A172 (cell line): ENCODE measurements around the gene FNBP1. TPM values are rescaled to one million over a fixed set of nuclear protein-coding genes. Genes with fewer than 3 reads are reported as not detected.

ENCODE experiments used
- DNase-seq: peaks from one replicate; pipeline ENCODE4 v3.0.0-alpha.2; 2015; ENCODE audit warnings: low spot score
- total RNA-seq: library from RNA; depleted of rRNA; stranded (reverse); fragments of >200 nt; shearing (Covaris generic); gene quantifications from 2 replicates; pipeline ENCODE4 v1.2.3, GENCODE V29; 2014

The FNBP1 gene
- total RNA-seq, 1 experiment from 2014 or later: 28.4 TPM

DNA sequence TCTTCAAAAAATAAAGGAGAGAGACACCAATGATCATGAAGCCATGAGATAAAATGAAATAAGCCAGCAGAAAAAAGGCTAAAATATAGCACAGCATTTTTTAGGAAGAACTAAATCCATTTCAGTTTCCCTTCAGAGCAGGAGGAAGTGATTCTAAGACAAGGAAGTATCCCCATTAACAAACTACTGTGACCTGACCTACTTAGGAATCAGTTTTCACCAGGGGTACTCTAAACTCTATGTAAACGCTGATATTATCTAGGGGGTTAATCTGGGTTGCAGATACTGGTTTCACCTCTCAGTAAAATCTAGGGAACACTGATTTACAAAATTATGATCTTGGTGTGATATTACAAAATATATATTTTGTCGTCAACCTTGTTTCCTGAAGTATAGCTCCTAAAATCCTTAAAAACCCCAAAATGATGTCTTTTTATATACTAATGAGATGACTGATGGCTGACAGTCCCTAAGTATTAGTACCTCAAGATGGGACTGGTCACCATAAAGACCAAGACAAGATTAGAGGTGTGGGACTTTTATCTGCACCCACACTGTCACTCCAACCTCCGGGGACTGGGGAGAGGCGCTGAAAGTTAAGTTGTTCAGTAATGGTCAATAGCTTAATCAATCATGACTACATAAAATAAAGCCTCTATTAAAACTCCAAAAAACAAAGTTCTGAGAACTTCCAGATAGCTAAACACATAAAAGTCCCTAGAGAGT, 2.9 kb upstream of the FNBP1 start:
- DNase-seq: no peak

DNA sequence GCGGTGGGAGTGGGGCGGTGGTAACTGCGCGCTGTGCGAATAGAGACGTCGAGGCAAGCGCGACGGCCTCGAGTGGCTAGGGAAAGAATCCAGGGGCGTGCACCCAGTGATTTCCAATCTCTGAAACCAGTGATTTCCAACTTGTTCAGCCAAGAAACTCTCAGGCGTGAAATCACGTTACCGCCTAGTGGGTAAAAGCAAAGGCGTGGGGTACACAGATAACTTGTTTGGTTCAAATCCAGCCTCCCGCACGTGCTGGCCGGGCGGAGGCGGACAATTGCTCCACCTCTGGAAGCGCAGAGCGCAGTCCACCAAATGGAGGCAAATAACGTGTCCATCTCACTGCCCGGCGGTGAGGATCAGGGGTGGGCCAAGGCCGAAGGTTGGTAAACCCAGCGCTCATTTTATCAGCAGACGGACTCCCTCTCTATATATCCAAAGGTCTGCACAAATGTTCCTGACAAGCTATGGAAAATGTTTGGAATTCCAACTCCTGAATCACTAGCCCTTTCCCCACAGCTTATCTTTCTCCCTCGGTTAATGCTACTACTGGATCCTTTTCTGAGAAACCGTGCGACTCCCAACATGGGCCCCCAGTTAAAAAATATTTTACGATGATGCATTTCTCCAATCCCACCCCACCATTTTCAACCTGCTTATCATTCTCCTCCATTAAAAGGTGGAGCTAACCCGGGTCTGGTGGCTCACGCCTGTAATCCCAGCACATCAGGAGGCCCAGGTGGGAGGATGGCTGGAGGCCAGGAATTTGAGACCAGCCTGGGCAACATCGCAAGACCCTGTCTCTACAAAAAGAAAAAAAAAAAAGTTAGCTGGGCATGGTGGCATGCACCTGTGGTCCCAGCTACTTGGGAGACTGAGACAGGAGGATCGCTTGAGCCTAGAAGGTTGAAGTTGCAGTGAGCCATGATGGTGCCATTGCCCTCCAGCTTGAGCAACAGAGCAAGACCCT, 950 bp upstream of the FNBP1 start:
- DNase-seq: no peak

DNA sequence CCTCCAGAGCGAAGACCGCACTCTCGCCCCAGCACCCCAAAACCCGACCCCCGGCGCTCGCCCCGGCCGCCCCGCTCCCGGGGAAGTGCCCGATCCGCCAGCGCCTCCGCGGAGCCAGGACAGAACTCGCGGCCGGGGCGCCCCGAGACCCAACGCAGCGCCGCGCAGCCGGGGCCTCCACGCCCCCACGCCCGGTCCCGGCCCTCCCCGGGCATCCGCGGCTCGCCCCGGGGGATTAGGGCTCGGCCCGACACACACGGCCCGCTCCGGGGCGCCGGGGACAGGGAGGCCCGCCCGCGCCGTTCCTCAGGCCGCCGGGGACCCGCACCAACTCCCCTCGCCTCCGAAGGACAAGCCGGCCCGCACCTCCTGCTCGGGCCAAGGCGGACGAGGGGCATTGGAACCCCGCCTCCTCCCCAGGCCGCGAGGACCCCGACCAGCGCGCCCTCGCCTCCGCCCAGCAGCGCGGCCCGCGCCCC, 544 bp downstream of the FNBP1 start:
- no peak for DNase-seq

DNA sequence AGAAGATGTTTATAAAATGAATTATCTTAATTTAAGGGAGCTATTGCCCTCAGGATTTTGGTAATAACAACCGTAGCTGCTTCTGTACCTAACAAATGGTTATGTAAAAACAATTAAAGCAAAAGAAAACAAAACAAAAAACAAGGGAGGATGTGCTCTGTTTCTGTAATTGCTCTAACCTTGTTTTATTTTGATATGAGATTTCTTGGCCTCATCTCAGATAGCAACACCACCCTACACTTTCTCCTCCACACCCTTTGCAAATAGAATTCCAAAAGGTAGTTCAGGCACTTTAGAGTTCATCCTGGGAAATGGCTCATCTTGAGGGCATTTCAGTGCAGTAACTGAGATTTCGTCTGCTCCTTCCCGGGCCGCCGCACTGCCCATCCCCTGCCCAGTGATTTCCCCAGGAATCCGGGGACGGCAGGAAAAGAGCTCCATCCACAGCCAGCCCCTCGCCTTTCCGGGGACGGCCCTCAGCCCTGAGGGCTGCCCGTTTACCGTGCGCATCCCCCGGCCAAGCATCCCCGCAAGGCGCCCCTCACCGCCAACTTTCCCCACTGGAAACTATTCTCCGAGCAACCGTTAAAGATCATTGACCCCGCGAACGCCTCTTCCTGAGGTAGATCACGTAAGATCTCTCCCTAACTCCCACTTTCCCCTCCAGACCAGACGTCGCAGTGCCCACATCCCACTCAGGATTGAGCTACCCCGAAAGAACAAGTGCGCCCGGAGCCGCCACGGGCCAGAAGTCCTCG, 1.2 kb downstream of the FNBP1 start:
- DNase-seq: no peak

DNA sequence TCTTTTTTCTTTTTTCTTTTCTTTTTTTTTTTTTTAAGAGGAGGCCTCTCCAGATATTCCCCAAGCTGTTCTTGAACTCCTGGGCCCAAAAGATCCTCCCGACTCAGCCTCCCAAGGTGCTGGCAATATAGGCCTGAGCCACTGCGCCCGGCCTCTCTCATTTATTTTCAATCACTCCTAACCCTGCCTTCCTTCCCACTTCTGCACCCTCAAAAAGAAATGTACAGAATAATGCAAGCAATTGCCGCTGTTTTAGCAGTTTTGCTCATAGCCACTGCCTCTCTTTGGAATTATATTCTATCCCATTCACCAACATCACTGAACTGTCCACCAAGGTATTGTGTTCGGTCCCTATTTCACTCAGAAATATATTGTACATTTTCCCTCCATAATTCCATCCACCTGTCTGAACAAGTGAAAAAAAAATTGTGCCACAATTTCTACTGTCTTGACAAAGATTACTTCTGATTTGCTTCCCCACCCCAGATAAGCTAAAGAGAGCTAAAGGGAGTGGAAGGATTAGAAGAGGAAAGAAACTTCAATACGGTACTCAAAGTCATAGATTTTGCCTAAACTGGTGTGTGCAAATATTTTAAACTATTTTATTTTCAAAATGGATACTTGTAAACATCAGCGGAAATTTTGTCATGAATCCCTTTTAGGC, 1.9 kb downstream of the FNBP1 start:
- DNase-seq: no peak

DNA sequence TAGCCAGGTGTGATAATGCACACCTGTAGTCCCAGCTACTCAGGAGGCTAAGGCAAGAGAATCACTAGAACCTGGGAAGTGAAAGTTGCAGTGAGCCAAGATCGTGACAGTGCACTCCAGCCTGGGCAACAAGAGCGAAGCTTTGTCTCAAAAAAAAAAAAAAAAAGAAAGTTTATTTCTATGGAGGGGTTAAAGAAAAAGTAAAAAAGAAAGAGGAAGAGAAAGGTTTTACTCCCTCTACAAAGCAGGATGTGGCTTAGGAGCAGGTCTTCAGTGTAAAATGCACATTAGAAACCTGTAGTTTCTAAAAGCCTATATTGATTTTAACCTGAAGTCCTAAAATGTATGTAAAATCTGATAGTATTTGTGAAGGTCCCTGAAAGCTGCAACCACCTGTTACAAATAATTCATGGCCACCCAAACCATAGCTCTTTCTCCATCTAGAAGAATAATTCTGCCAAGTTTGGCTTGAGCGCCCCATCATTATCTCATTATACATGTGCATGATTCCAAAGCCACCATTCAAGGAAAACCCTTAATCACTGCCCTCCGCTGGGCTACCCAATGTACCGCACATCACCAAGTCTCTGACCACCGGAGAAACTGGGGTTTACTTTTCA, 3.4 kb downstream of the FNBP1 start:
- no peak for DNase-seq

DNA sequence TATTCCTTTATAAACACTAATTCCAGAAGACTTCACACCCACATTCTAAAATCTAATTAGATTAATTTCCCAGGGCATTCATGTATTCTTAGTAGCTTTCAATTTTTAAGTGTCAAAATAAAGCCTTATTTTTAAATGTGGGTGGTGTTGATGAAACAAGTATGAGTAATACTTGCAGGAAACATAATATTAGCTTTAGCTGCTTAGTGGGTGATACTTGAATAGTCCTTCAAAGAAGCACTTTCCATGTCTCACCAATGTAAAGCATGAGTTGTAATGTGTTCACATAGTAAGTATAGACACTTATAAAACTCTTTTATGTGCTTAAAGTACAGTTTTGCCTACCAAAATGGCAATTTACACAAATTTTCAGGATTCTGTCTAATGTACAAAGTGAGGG, 6.9 kb downstream of the FNBP1 start:
- DNase-seq: no peak

DNA sequence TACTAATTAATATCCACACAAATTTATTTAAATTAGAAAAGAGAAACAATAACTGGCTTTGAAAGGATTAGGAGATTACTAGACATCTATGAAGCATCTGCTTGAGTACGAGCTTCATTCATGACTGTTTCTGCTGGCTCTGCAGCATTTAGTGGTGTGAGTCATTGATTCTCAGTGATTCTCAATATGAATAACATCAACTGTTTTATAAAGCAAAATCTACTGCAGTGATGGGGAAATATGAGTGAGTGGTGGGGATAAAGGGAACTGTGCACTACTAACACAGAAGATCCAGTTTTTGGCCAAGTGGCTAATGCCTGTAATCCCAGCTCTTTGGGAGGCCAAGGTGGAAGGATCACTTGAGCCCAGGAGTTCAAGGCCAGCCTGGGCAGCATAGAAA, 8.4 kb downstream of the FNBP1 start:
- no peak for DNase-seq

DNA sequence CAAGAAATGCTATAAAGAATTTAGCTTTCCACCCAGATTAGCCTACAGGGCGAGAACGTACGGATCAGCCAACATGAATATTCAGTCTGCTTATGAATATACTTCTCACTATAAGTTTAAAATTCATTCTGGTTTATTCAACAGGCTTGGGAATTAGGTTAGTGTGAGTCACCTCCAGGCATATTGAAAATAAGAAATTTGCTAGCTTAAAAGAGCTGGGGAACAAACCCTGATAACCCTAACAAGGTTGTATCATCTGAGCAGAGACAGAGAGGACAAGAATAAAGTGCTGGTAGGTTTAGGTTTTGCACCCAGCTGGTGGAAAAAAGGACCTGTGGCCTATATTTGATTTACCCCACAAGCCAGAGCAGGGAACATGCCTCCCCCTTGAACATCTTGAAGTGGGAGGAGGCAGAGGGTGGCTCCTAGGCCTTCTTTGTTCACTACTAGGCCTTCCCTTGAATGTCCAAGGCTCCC, 12.3 kb downstream of the FNBP1 start:
- no peak for DNase-seq

DNA sequence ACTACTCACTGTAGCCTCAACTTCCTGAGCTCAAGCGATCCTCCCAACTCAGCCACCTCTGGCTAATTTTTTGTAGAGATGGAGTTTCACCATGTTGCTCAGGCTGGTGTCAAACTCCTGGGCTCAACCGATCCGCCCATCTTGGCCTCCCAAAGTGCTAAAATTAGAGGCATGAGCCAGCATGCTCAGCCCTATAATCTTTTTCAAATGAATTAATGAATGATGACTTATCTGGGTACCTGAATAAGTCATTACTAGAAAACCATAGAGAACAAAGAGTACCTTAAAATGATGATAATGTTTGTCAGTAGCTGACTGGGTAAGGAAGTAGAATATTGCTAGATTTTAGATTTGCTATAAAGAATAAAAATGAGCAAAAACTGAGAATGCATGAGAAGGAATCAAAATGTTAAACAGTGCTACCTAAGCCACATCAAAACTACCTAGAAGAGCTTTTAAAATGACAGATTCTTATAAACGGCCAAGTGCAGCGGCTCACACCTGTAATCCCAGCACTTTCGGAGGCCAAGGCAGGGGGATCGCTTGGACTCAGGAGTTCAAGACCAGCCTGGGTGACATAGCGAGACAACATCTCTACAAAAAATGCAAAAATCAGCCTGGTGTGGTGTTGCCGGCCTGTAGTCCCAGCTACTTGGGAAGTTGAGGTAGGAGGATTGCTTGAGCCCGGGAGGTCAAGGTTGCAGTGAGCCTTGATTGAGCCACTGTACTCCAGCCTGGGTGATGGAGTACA, 13.6 kb downstream of the FNBP1 start:
- no peak for DNase-seq

DNA sequence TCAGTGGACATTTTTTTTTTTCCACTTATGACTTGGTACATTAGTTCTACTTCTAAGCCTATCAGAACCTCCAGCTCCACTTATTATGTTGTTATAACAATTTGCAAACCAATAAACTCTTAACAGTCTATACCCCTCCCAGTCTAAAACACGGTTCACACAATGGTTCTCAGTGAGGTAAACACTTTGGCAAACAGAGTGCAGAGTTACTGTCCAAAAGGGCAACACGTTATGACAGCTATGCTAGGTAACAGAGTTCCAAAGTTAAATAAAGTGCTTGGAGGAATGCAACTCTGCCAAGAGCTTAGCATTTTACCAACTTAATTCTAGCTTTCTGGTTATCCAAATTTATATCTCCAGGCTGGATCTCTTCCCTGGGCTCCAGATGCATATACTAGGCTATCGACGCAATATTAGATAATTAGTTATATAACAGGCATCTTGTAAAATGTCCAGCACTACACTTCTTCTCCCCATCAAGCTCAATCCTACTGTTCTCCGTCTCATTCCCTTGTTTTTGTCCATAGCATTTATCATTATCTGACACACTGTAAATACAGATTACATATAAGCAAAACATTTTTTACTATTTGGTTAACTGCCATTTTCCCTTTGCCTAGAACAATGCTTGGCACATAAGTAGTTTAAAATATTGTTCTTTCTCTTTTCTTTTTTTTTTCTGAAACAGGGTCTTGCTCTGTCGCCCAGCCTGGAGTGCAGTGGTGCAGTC, 14.3 kb downstream of the FNBP1 start:
- DNase-seq: no peak

DNA sequence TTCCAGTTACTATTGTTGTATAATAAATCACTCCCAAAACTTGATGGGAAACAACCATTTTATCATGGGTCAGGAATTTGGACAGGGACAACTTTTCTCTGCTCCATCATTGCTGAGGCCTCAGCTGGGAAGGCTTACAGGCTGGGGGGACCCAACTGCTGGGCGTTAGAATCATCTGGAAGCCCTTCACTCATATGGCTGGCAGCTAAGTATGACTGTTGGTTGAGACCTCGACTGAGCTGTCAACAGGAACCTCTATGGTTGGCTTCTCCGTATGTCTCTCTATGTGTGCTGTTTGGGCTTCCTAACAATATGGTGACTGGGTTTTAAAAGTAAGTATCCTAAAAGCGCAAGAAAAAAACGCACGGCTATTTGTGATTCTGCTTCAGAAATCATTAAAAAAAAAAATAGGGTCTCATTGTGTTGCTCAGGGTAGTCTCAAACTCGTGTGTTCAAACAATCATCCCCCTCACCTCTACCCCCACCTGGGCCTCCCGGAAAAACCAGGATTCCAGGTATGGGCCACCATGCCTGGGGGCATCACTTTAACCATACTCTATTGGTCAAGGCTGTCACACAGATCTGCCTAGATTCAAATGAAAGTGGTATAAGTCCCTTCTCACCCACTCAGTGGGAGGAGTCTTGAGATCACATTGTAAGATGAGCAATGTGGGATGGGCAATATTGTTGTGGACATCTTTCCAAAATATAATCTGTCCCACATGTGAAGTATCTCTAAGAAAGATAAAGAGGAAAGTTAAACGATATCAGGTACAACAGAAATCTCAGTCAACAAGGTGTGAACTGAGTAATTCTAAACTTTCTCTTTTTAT, 15.2 kb downstream of the FNBP1 start:
- no peak for DNase-seq

DNA sequence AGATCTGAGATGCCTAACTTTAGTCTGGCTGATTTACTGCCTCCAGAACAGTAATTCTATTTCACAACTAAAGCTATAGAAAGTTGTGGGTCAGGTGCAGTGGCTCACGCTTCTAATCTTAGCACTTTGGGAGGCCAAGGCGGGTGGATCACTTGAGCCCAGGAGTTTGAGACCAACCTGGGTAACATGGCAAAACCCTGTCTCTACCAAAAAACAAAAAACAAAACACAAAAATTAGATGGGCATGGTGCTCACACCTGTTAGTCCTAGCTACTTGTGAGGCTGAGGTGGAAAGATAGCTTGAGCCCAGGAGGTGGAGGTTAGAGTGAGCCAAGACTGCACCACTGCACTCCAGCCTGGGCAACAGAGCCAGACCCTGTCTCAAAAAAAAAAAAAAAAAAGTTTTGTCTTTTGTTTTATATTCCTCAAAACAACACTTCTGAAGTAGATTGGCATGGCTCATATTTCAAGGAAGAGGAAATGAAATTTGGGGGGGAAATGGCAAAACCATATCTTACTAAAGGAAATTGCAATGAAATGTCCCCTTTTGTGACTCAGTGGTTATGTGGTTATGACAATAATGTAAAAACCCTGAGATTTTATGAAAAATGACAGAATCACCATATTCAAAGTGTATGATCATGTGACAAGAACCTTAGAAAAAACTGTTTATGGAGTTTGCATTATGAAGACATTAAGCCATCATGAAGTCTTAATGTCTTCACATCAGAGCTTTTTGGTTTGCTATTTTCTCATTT, 16.2 kb downstream of the FNBP1 start:
- DNase-seq: no peak

DNA sequence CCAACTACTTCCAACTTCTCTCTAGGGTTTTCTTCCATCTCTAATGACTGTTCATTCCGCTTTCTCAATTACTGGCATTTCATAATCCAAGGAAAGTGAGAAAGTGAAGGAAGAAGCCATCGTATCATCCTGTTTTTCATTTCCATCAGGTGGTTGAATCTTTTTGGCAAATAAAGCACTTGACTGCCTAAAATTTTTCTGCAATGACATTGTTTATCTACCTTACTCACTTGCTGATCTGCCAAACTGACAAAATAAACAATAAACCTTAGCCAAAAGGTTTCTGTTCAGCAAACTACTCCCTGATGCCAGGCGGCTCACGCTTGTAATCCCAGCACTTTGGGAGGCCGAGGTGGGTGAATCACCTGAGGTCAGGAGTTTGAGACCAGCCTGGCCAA, 18.4 kb downstream of the FNBP1 start:
- DNase-seq: peak; percentile 37

DNA sequence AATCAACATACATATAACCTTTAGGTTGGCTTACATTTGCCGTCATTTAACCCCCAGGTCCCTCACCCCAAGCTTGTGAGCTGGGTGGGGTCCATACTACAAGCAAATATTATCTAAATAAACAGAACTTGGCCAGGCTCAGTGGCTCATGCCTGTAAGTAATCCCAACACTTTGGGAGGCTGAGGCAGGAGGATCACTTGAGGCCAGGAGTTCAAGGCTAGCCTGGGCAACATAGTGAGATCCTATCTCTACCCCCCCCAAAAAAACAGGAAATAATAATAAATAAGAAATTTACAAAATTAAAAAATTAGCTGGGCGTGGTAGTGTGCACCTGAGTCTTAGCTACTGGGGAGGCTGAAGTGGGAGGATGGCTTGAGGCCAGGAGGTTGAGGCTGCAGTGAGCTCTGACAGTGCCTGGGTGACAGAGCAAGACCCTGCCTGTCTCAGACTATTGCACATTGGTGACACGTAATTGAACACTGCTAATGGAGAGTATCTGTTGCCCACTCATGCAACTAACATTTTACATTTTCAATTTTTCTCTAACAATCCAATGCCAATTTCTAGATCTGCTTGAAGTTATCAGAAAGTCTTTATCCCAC, 18.9 kb downstream of the FNBP1 start:
- DNase-seq: no peak

DNA sequence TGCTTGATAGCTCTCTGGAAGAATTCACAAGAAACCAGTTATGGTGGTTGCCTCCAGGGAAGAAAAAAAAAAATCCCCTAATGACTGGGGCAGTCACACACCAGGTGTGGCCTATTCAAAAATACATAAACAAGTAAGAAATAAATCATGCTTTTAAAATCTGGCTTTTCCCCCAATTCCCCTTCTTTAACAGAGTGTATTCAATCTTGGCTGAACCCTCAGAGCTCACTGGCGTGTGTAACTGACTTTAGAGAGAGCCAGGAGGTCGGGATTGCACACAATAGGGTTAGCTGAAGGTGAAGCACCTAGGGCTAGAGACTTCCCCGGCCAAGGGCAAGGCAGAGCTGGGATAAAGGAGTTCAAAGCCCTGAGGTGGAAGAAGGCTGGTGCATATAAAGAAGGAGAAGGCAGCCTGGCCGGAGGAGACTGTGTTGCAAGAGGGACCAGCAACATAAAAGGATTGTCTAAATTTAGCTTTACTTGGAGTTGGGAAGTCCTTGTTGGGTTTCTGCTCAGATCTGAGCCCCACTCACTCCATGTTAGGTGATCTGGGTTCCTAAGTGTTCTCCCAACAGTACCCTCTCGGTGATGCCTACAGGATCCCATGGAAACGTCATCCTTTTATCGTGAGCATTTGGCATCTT, 19.7 kb downstream of the FNBP1 start:
- DNase-seq: no peak

DNA sequence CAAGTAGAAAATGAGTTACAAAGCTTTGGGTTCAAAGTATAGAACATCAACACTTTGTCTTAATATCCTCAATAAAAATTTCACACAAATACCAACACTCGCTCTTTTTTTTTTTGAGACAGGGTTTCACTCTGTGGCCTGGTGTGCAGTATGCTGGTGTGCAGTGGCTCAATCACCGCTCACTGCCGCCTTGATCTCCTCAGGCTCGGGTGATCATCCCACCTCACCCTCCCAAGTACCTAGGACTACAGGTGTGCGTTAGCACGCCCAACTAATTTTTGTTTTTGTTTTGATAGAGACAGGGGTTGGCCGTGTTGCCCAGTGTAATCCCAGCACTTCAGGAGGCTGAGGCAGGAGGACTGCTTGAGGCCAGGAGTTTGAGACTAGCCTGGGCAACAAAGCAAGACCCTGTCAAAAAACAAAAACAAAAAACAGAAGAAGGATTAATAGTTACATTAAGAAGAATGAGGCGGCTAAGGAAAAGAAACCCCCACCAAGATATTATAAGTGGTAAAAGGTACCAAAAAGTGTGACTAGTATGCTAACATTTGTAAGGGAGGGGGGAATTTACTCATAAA, 20.3 kb downstream of the FNBP1 start:
- no peak for DNase-seq
